Suppressor macrophage treated with lipopolysaccharide for 1 hour (primary cell): ENCODE measurements around the gene DXO.

Source experiments
- DNase-seq, 3 donors: peaks; one replicate each; pipeline ENCODE4 v3.0.0-alpha.2; 2020 to 2022

The DXO gene

GRCh38 chr6:31922942-31923341 is 49.0 kb downstream of the DXO start:
- peak; percentile 37 to 46 (median 38) for DNase-seq

- DNase-seq: peak; percentile 84 to 89 (median 86)
Measured at GRCh38 chr6:31920811-31921210, 51.1 kb downstream of the DXO start.
